T-helper 17 cell (primary cell): ENCODE data around the gene CSRP2. TPM values are rescaled to one million over a fixed set of nuclear protein-coding genes. Genes with fewer than 3 reads are reported as not detected.

Source experiments
- ATAC-seq: fragments of 150-1000 bp; cut with Tn5 transposase; 2 replicates; pipeline ENCODE4 v1.10.0; 2021; ENCODE audit warnings: mild to moderate bottlenecking, moderate library complexity
- DNase-seq, 3 donors: peaks; one replicate each; pipeline versions ENCODE4 v3.0.0 to v3.0.0-alpha.2; 2020 to 2021
- H3K9me3 ChIP-seq: one replicate; pipeline ENCODE4 v1.7.0; 2013; ENCODE audit warnings: low read length, mild to moderate bottlenecking; ENCODE audit not compliant: control insufficient read depth, poor library complexity, severe bottlenecking
- H3K27ac Mint-ChIP-seq: one replicate; pipeline ENCODE4 v1.8.0; 2022; ENCODE audit warnings: mild to moderate bottlenecking, moderate library complexity, mixed read lengths
- H3K27me3 Mint-ChIP-seq: one replicate; pipeline ENCODE4 v1.8.0; 2022; ENCODE audit warnings: mixed read lengths
- H3K36me3 Mint-ChIP-seq: one replicate; pipeline ENCODE4 v1.8.0; 2022; ENCODE audit warnings: low read depth, mixed read lengths
- H3K4me1 Mint-ChIP-seq: one replicate; pipeline ENCODE4 v1.8.0; 2022; ENCODE audit warnings: mild to moderate bottlenecking, mixed read lengths
- H3K4me3 Mint-ChIP-seq: one replicate; pipeline ENCODE4 v1.8.0; 2022; ENCODE audit warnings: mild to moderate bottlenecking, moderate library complexity, mixed read lengths
- total RNA-seq, 4 donors: library from RNA in 2 of 4; stranded (reverse) in 2 of 4; gene quantifications; one replicate each; pipeline ENCODE4 v1.2.3 and lab custom pipeline; 2022 to 2026

Gene CSRP2
- total RNA-seq (not detected), total RNA-seq (lab: John Stamatoyannopoulos, UW) (0.38 to 0.58 reads per million in 2 donors)

DNA sequence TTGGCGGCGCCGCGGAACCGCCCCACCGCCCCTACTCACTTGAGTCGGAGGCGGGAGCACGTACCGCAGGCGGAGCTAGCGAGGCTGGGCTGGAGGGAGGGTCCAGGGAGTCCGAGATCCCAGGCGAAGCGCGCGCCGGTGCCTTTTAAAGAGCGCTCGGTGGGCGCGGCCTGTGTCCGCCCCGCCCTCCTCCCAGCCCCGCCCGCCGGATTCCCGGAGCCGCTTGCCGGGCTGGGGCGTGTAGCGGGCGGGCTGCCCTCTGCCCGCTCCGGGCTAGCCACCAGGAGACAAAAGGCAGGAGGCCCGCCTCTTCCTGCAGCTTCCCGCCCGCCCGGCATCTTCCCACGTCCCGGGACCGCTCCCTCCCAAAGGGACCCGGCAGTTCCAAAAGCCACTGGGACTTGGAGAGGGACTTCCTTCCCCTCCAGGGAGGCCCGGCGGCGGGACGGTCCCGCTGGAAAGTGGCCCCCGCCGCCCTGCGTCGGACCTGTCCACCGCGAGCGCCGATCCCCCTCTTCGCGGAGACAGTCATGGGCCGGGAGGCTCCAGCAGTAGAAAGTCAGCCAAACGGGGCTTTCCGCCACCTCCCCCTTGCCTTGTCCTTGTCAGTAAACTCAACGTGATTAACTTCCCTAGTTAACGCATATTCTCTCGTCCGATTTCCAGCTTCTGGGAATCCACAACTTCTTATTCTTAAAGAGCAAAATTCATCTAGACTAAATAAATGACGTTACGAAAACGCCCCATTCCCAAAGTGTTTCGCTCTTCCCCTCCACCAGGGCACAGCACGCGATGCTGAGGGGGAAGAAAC lies at the start of gene CSRP2:
Gene CSRP2 (minus strand): TSS at position 121 of the 811 bp plus-strand sequence. CDS start 12,759 bp downstream, outside the sequence.
- ATAC-seq (peak; percentile 78), DNase-seq (peak; percentile 14 to 42 (median 25))
- H3K9me3 ChIP-seq: no peaks in the 10 kb centered on the region
- peaks cover 11% of the 10 kb centered on the region for H3K4me1 Mint-ChIP-seq
- H3K27me3 Mint-ChIP-seq: peaks cover 68% of the 10 kb centered on the region
- peak within 1 kb of the TSS; percentile 95 for H3K4me3 Mint-ChIP-seq
- peaks cover 2% of the 10 kb centered on the region for H3K36me3 Mint-ChIP-seq
- peak within 1 kb of the TSS; percentile 65 for H3K27ac Mint-ChIP-seq

DNA sequence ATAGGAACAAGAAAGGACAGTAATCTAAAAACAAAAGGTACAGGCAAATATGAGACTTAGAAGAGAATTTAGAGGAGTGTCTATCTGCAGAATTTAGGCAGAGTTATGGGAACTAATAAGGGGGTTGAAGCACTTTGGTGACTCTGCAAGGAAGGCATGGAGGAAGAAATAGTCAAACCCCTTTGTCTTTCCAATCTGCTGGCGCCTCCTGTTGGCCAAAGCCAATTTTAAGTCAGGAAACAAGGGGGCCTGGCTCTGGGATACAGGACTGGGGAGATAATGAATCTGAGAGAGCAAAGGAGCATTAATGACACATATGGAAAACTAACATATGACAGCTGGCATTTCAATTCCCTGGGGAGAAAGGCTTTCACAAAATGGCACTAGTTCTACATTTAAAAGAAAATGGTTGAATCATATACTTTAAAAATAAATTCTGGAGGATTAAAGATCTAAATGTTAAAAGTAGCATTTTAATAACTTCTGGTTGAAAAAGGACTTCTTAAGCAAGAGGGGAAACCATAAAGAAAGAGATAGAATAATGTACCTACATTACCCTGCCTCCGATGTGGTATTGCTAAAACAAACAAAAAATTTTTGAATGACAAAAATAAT lies 48.5 kb upstream of the CSRP2 start:
- peaks cover 2% of the 10 kb centered on the region for H3K4me1 Mint-ChIP-seq
- H3K27ac Mint-ChIP-seq: no peak overlapping the region
- H3K9me3 ChIP-seq: no peaks in the 10 kb centered on the region
- ATAC-seq: no peak
- DNase-seq: no peak
- peaks cover 2% of the 10 kb centered on the region for H3K36me3 Mint-ChIP-seq
- no peak overlapping the region for H3K4me3 Mint-ChIP-seq
- peaks cover 38% of the 10 kb centered on the region for H3K27me3 Mint-ChIP-seq

DNA sequence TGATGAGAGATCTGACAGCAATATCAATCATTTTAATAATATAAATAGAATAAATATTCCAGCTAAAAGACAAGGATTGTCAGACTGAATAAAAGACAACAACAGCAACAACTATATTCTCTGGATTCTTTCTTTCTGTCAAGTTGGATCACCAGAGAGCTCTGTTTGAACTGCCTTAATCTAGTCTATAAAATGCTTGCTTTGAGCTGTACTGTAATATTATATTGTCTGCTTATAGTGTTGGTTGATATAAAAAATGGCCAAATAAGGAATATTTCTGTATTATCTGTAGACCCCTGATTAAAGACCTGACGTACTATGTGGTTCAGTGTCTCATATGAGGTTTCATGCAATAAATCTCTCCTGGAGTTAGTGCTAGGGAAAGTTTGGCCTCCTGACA lies 46.3 kb upstream of the CSRP2 start:
- peaks cover 6% of the 10 kb centered on the region for H3K4me1 Mint-ChIP-seq

GRCh38 chr12:76922866-76923265 lies 44.0 kb upstream of the CSRP2 start:
- peaks cover 6% of the 10 kb centered on the region for H3K4me1 Mint-ChIP-seq
- H3K36me3 Mint-ChIP-seq: peaks cover 2% of the 10 kb centered on the region
- no peak overlapping the region for H3K4me3 Mint-ChIP-seq
- peaks cover 35% of the 10 kb centered on the region for H3K27me3 Mint-ChIP-seq
- ATAC-seq: no peak
- no peak overlapping the region for H3K27ac Mint-ChIP-seq
- no peak for DNase-seq
- H3K9me3 ChIP-seq: no peaks in the 10 kb centered on the region

More for the DNA sequence above, 46.3 kb upstream of the CSRP2 start:
- H3K9me3 ChIP-seq: no peaks in the 10 kb centered on the region
- Mint-ChIP-seq H3K4me3 (no peak overlapping the region), H3K27ac (no peak overlapping the region), H3K36me3 (peaks cover 2% of the 10 kb centered on the region), H3K27me3 (peaks cover 33% of the 10 kb centered on the region)
- DNase-seq (no peak), ATAC-seq (no peak)

GRCh38 chr12:76921891-76922664 lies 43.3 kb upstream of the CSRP2 start:
- no peak overlapping the region for H3K4me3 Mint-ChIP-seq
- DNase-seq (no peak), ATAC-seq (no peak)
- peaks cover 2% of the 10 kb centered on the region for H3K36me3 Mint-ChIP-seq
- peaks cover 34% of the 10 kb centered on the region for H3K27me3 Mint-ChIP-seq
- no peak overlapping the region for H3K27ac Mint-ChIP-seq
- no peaks in the 10 kb centered on the region for H3K9me3 ChIP-seq
- peaks cover 6% of the 10 kb centered on the region for H3K4me1 Mint-ChIP-seq

DNA sequence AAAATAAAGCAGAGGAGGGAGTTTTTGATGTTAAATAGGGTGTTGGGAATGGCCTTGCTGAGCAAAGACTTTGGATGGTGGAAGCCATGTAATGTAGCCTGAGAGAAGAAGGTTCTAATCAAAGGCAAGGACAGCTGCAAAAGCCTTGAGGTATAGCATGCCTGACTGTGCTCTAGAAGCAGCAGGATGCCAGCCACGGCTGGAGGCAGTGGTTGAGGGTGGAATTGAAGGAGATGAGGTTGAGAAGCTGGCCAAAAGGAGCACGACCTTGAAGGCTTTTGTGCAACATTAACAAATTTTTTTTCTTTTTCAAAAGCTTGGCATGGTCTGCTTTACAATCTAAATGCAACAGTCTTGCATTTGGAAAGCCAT lies 42.3 kb upstream of the CSRP2 start:
- Mint-ChIP-seq H3K4me1 (peaks cover 6% of the 10 kb centered on the region), H3K36me3 (peaks cover 2% of the 10 kb centered on the region), H3K4me3 (no peak overlapping the region), H3K27me3 (peaks cover 34% of the 10 kb centered on the region), H3K27ac (no peak overlapping the region)
- no peaks in the 10 kb centered on the region for H3K9me3 ChIP-seq
- ATAC-seq: no peak
- no peak for DNase-seq

DNA sequence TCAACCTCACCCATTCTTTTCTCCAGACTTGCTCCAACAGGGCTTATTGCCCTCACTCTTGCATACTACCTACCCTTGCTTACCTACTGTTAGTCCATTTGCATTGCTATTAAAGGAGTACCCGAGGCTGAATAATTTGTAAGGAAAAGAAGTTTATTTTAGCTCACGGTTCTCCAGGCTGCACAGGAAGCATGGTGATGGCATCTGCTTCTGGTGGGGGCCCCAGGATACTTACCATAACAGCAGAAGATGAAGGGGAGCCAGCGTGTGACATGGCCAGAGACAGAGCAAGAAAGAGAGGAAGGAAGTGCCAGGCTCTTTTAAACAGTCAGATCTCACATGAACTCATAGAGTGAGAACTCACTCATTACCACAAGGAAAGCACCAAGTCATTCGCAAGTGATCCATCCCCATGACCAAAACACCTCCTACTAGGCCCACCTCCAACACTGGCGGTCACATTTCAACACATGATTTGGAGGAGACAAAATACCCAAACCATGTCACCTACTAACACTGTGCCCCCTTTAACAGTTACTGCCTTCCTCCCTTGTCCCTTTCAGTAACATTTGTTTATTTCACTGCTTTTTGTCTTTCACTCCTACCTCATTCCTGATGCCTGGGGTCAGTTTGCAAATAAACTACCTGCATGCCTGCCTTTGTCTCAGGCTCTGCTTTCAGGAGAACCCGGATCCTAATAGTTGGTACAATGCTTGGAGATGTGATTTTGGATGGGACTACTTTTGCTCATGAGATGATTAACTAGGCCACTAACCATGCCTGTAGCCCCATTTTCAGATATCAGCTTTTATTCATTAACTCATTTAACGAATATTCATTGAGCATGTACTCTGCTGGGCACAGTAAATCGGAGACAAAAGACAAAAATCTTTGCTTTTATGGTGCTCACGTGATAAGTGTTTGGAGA lies 41.6 kb upstream of the CSRP2 start:
- no peak overlapping the region for H3K27ac Mint-ChIP-seq
- peaks cover 2% of the 10 kb centered on the region for H3K36me3 Mint-ChIP-seq
- no peaks in the 10 kb centered on the region for H3K9me3 ChIP-seq
- peaks cover 39% of the 10 kb centered on the region for H3K27me3 Mint-ChIP-seq
- DNase-seq (no peak), ATAC-seq (no peak)
- H3K4me3 Mint-ChIP-seq: no peak overlapping the region
- peaks cover 6% of the 10 kb centered on the region for H3K4me1 Mint-ChIP-seq

DNA sequence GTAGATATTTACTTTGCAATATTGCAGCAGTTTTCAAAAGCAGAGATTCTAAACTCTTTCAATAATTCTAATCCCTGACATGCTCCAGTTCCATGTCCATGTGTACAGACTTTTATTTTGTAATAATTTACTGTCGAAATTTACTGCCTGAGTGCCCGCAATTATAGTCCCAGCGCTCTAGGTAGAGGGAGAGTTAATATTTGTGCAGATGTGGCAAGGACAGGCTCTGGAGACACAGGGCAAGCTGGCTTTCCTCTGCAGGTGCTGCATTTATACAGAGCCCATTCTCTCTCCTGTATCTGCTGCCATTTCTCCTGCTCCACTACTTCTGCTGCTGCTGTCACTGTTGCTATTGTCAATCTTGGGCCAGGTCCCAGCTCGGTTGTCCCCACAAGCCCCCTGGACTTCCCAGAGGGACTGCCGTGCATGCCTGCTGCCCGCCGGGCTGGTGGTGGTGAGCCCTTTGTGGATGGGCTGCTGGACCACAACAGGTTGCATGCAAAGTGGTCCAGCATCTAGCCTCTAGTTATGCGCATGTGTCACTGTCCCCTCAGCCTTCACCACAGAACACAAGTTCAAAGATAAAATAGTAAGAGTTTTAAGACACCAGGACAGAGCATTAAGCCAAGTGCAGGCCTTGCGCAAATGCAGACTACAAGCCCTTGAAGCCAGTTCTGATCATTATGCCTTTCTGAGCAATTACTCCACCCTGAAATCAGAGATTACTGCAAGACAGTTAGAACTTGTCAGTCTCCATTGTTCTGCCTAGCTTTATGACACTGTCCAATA lies 40.8 kb upstream of the CSRP2 start:
- peaks cover 2% of the 10 kb centered on the region for H3K36me3 Mint-ChIP-seq
- ATAC-seq: no peak
- H3K4me1 Mint-ChIP-seq: peaks cover 6% of the 10 kb centered on the region
- peaks cover 39% of the 10 kb centered on the region for H3K27me3 Mint-ChIP-seq
- H3K4me3 Mint-ChIP-seq: no peak overlapping the region
- no peak overlapping the region for H3K27ac Mint-ChIP-seq
- H3K9me3 ChIP-seq: no peaks in the 10 kb centered on the region
- no peak for DNase-seq

DNA sequence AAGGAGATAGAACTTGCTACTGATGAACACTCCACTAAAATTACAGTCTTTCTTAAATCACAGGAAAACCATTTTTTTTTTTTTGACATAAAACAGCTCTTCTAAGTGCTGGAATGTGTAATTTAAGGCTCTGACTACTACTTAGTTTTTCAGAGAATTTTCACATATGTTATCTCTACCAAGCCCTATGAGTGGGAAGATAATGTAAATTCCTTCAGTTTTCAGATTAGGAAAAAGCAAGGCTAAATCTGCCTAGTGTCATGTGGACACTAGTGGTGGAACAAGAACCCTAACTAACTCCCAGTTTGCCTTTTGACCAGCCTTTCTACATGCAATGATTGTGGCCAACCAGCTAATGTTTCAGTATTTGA lies 37.3 kb upstream of the CSRP2 start:
- no peaks in the 10 kb centered on the region for H3K9me3 ChIP-seq
- DNase-seq (no peak), ATAC-seq (no peak)
- H3K4me3 Mint-ChIP-seq: no peak overlapping the region
- H3K27ac Mint-ChIP-seq: no peak overlapping the region
- H3K36me3 Mint-ChIP-seq: peaks cover 2% of the 10 kb centered on the region
- H3K27me3 Mint-ChIP-seq: peaks cover 48% of the 10 kb centered on the region
- peaks cover 2% of the 10 kb centered on the region for H3K4me1 Mint-ChIP-seq

- ATAC-seq: no peak
- H3K27me3 Mint-ChIP-seq: peaks cover 52% of the 10 kb centered on the region
Observed at GRCh38 chr12:76915361-76916169, 36.7 kb upstream of the CSRP2 start.

GRCh38 chr12:76914102-76914859 lies 35.5 kb upstream of the CSRP2 start:
- ATAC-seq: no peak
- Mint-ChIP-seq H3K27me3 (peaks cover 49% of the 10 kb centered on the region), H3K27ac (no peak overlapping the region)

More at GRCh38 chr12:76915361-76916169, 36.7 kb upstream of the CSRP2 start:
- Mint-ChIP-seq H3K4me1 (peaks cover under 1% of the 10 kb centered on the region), H3K4me3 (no peak overlapping the region), H3K36me3 (peaks cover 3% of the 10 kb centered on the region), H3K27ac (no peak overlapping the region)
- no peaks in the 10 kb centered on the region for H3K9me3 ChIP-seq
- DNase-seq: no peak

More at GRCh38 chr12:76914102-76914859, 35.5 kb upstream of the CSRP2 start:
- Mint-ChIP-seq H3K4me3 (no peak overlapping the region), H3K4me1 (no peaks in the 10 kb centered on the region), H3K36me3 (peaks cover 4% of the 10 kb centered on the region)
- no peaks in the 10 kb centered on the region for H3K9me3 ChIP-seq
- DNase-seq: no peak
